ENCODE data around the gene ANKMY1. TPM values are rescaled to one million over a fixed set of nuclear protein-coding genes. Genes with fewer than 3 reads are reported as not detected.

The ANKMY1 gene
- polyA plus RNA-seq, 3 donors, result 2.1 to 22.9 (median 2.9) TPM

- no peaks in the 10 kb centered on the region for H3K79me2 ChIP-seq (ENCODE audit: insufficient read depth, low read length)
- H3K36me3 ChIP-seq (replicated peaks in 1 of 2; ENCODE audit: control insufficient read depth in 1 of 2, insufficient read depth in 2 of 2, low read length in 2 of 2), result no peaks in the 10 kb centered on the region
- no peak for DNase-seq
- under 1% methylated on average over 98 of the region's 103 CpGs for WGBS (ENCODE audit: insufficient coverage)
- no peaks in the 10 kb centered on the region for H3K4me1 ChIP-seq (ENCODE audit: control insufficient read depth in 1 of 2, insufficient read depth in 2 of 2, low read length in 2 of 2)
- H4K20me1 ChIP-seq (ENCODE audit: insufficient read depth, low read length), result no peaks in the 10 kb centered on the region
- Mint-ChIP-seq H3K4me3 (peak overlapping the region in 1 of 2 donors; percentile 73), H3K27me3 (ENCODE audit: low read depth in 3 of 3) (peaks cover 55 to 81% (median 63%) of the 10 kb centered on the region in 3 donors), H3K4me1 (no peaks in the 10 kb centered on the region), H3K36me3 (peaks cover 2 to 5% of the 10 kb centered on the region in 2 donors), H3K9me3 (peaks cover 0 to 19% (median 3%) of the 10 kb centered on the region in 7 donors), H3K27ac (no peak overlapping the region)
- peak overlapping the region; percentile 50 for H3K4me2 ChIP-seq (replicated peaks; ENCODE audit: extremely low read depth, low read length, poor library complexity, severe bottlenecking)
- intact Hi-C loops (cut with micrococcal nuclease), result no loop called here
- peaks cover 26 to 65% of the 10 kb centered on the region in 2 donors for H3K27me3 ChIP-seq (ENCODE audit: control insufficient read depth in 2 of 2, insufficient read depth in 2 of 2, low read length in 2 of 2)
- no peak overlapping the region for H3K27ac ChIP-seq (ENCODE audit: low read depth in 1 of 2, low read length in 2 of 2)
- no peak for TF ChIP-seq CTCF (IDR thresholded peaks at IDR 0.05)
- H2AFZ ChIP-seq (ENCODE audit: insufficient read depth, low read depth, low read length, poor library complexity, severe bottlenecking), result no peak overlapping the region
- H3K9me3 ChIP-seq (replicated peaks in 1 of 2; ENCODE audit: control insufficient read depth in 1 of 2, insufficient read depth in 1 of 2, low read length in 2 of 2), result peaks cover 0 to 13% of the 10 kb centered on the region in 2 donors
- H3K9ac ChIP-seq (ENCODE audit: insufficient read depth, low read length, poor library complexity, severe bottlenecking), result no peak overlapping the region
- H3K4me3 ChIP-seq (replicated peaks in 1 of 3; ENCODE audit: low read depth in 2 of 3, low read length in 3 of 3), result no peak overlapping the region
These were observed 105.1 kb downstream of the ANKMY1 start for GRCh38 chr2:240452462-240453256.

GRCh38 chr2:240451791-240452461 is 105.9 kb downstream of the ANKMY1 start:
- H3K4me3 ChIP-seq (replicated peaks in 1 of 3; ENCODE audit: low read depth in 2 of 3, low read length in 3 of 3), result no peak overlapping the region
- WGBS (ENCODE audit: insufficient coverage), result 78% methylated on average over 17 of the region's 20 CpGs

More at GRCh38 chr2:240451791-240452461, 105.9 kb downstream of the ANKMY1 start:
- Mint-ChIP-seq H3K36me3 (peaks cover 2 to 5% of the 10 kb centered on the region in 2 donors), H3K4me3 (peak overlapping the region in 1 of 2 donors; percentile 73), H3K9me3 (peaks cover 0 to 19% (median 3%) of the 10 kb centered on the region in 7 donors), H3K27me3 (ENCODE audit: low read depth in 3 of 3) (peaks cover 51 to 77% (median 57%) of the 10 kb centered on the region in 3 donors), H3K27ac (no peak overlapping the region), H3K4me1 (no peaks in the 10 kb centered on the region)
- intact Hi-C loops (cut with micrococcal nuclease), result no loop called here
- no peak for TF ChIP-seq CTCF (IDR thresholded peaks at IDR 0.05)
- Histone ChIP-seq H3K9me3 (replicated peaks in 1 of 2; ENCODE audit: control insufficient read depth in 1 of 2, insufficient read depth in 1 of 2, low read length in 2 of 2) (peaks cover 0 to 13% of the 10 kb centered on the region in 2 donors), H3K4me2 (replicated peaks; ENCODE audit: extremely low read depth, low read length, poor library complexity, severe bottlenecking) (no peak overlapping the region), H3K9ac (ENCODE audit: insufficient read depth, low read length, poor library complexity, severe bottlenecking) (no peak overlapping the region), H3K4me1 (ENCODE audit: control insufficient read depth in 1 of 2, insufficient read depth in 2 of 2, low read length in 2 of 2) (no peaks in the 10 kb centered on the region), H3K36me3 (replicated peaks in 1 of 2; ENCODE audit: control insufficient read depth in 1 of 2, insufficient read depth in 2 of 2, low read length in 2 of 2) (no peaks in the 10 kb centered on the region), H4K20me1 (ENCODE audit: insufficient read depth, low read length) (no peaks in the 10 kb centered on the region), H3K79me2 (ENCODE audit: insufficient read depth, low read length) (no peaks in the 10 kb centered on the region), H2AFZ (ENCODE audit: insufficient read depth, low read depth, low read length, poor library complexity, severe bottlenecking) (no peak overlapping the region), H3K27ac (ENCODE audit: low read depth in 1 of 2, low read length in 2 of 2) (no peak overlapping the region), H3K27me3 (ENCODE audit: control insufficient read depth in 2 of 2, insufficient read depth in 2 of 2, low read length in 2 of 2) (peaks cover 26 to 58% of the 10 kb centered on the region in 2 donors)
- no peak for DNase-seq

All from CD14-positive monocyte (primary cell).